ENCODE measurements around the gene ABI2. TPM values are rescaled to one million over a fixed set of nuclear protein-coding genes. Genes with fewer than 3 reads are reported as not detected.

ABI2 gene
- total RNA-seq, 4 donors from 2014 or later, result 19.8 to 25.1 (median 22.8) TPM

DNA sequence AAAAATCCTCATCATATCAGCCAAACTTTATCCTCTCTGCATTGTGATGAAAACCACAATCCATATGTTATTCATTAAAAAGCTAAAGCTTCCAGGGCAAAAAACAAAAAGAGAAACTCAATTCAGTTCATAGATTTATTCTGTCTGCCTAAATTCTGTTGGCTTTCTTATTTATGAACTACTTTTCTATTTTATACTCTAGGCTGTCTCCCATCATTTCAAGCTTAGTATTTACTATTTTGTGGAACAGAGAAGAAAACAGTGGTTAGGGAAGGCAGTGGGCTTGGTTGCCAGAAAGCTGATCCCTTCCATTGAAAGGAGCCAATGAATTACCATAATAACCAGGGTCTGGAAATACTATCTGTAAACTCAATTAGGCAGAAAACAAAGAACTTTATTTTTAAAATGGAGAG, 135.1 kb downstream of the ABI2 start:
- TF ChIP-seq, protein P1, sequence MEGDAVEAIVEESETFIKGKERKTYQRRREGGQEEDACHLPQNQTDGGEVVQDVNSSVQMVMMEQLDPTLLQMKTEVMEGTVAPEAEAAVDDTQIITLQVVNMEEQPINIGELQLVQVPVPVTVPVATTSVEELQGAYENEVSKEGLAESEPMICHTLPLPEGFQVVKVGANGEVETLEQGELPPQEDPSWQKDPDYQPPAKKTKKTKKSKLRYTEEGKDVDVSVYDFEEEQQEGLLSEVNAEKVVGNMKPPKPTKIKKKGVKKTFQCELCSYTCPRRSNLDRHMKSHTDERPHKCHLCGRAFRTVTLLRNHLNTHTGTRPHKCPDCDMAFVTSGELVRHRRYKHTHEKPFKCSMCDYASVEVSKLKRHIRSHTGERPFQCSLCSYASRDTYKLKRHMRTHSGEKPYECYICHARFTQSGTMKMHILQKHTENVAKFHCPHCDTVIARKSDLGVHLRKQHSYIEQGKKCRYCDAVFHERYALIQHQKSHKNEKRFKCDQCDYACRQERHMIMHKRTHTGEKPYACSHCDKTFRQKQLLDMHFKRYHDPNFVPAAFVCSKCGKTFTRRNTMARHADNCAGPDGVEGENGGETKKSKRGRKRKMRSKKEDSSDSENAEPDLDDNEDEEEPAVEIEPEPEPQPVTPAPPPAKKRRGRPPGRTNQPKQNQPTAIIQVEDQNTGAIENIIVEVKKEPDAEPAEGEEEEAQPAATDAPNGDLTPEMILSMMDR (IDR thresholded peaks at IDR 0.05), result no peak
- no peak for ATAC-seq (ENCODE audit: low FRiP score)
- DNase-seq (ENCODE audit: low spot score), result no peak

DNA sequence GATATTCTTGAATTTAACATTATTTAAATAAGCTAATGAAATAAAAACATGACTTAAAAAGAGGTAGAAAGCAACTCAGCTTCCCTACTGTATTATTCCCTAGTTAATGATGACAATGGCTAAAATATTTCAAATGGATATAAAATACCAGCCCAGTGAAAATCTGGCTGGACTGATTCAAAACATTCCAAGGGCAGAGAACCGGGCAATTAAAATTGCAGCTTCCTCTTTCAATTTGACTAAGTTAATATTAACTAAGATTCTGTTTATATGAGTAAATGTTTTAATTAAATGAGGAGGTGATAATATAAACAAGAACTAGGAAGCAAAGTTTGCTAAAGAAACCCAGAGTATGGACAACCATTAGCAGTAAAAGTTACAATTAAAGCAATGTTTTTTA, 141.4 kb downstream of the ABI2 start:
- TF ChIP-seq, protein P1 (IDR thresholded peaks at IDR 0.05), result no peak
- DNase-seq (ENCODE audit: low spot score) (no peak), ATAC-seq (ENCODE audit: low FRiP score) (no peak)

DNA sequence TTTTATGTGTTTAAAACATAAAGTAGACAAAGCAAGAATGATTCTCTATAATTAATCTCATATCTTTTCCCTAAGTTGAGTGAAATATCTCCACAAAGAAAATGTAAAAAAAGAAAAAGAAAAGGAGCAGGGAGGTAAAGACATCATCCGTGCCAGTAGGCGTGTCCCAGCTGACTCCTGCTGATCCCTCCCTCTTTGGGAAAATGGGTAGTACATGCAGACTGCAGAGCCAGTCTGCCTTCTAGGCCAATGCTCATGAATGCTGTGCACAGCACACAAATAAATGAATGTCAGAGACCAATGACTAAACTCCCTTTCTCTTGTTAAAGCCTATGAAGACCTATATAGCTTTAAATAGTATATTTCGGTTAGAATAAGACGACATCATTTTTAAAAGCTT, 142.2 kb downstream of the ABI2 start:
- TF ChIP-seq, protein P1 (IDR thresholded peaks at IDR 0.05), result no peak
- DNase-seq (ENCODE audit: low spot score), result no peak
- ATAC-seq (ENCODE audit: low FRiP score), result no peak

DNA sequence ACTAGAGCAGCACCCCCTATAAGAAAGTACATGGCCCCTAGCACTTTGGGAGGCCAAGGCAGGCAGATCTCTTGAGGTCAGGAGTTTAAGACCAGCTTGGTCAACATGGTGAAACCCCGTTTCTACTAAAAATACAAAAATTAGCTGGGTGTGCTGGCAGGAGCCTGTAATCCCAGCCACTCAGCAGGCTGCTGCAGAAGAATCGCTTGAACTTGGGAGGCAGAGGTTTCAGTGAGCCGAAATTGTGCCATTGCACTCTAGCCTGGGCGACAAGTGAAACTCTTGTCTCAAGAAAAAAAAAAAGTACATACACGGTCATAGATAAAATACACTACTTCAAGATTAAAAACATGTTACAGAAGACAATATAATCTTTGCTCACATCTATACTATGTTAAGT, 143.1 kb downstream of the ABI2 start:
- DNase-seq (ENCODE audit: low spot score) (no peak), ATAC-seq (ENCODE audit: low FRiP score) (no peak)
- TF ChIP-seq, protein P1 (IDR thresholded peaks at IDR 0.05), result no peak

DNA sequence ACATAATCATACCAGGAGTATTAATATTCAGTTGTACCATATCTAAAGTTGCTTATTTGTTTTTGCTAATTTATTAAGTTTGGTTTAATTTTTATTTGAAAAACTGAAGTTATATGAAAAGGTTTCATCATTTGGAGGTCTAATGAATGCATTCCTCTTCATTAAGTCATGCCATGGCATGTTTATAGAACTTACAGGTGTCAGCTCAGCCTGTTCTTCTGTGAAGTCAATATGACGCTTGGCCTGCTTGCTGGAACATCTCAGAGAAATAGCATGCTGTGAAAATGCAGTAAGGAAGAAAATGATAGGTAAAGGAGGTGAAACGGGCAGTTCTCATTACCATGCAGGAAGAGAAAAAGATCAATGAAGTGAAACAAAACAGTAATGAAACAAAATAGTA, 148.7 kb downstream of the ABI2 start:
- ATAC-seq (ENCODE audit: low FRiP score) (no peak), DNase-seq (ENCODE audit: low spot score) (no peak)

DNA sequence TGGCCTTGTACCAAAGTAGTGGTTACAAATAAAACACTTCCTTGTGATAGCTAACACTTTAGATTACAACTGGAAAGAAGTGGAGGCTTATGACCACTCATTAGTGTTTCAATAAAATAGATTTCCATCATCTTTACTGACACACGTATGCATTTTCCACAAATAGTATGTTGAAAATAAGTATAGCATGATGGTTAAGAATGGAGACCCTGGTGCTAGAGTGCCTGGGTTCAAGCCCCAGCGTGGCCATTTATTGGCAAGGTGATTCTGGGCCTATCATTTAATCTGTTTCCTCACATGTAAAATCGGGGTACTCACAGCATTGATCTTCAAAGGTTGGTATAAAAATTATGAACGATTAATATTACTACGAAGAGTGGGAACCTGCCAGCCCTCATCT, 152.4 kb downstream of the ABI2 start:
- DNase-seq (ENCODE audit: low spot score), result no peak
- ATAC-seq (ENCODE audit: low FRiP score), result no peak
- TF ChIP-seq, protein P1 (IDR thresholded peaks at IDR 0.05), result no peak

More for the DNA sequence above, 148.7 kb downstream of the ABI2 start:
- TF ChIP-seq, protein P1 (IDR thresholded peaks at IDR 0.05), result no peak

DNA sequence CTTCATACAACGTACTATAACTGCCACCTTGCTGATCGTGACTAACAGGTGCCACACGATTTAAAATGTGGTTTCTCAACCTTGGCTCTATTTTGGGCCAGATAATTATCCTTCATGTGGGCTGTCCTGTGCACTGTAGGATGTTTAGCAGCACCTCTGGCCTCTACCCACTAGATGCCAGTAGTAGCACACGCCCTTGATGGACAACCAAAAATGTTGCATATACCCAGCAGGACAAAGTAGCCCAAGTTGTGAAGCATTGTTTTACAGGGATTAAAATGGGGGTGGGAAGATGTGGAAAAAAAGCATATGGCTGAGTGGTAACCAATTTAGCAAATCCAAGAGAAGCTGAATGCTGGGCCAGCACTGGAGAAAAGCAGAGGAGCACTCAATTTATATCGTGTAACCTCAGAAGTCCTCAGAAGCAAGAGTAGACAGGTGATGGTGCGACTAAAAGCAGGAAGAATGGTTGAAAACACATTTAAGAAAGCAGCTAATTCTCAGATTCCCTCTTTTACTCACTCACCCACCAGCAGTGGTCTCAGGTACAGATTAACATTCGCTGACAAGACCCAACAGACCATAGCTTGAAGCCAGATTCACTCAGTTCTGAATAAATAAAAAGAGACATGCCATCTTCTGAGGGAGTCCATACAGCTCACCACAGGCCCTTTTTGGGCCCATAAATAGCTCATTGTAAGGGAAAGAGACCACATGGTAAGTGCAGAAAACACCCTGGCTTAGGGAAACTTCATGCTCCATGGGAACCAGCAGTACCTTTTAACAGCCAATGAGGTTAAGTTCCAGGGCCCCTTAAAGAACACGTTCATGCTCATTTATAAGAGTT, 156.3 kb downstream of the ABI2 start:
- TF ChIP-seq, protein P1 (IDR thresholded peaks at IDR 0.05), result no peak
- no peak for DNase-seq (ENCODE audit: low spot score)
- peak; percentile 60 for ATAC-seq (ENCODE audit: low FRiP score)
